ENCODE measurements around the gene TMEM132C.

The TMEM132C gene

GRCh38 chr12:128353301-128353700 is 86.3 kb downstream of the TMEM132C start:
- DNase-seq: no peak

GRCh38 chr12:128356547-128356946 is 89.6 kb downstream of the TMEM132C start:
- no peak for DNase-seq

DNA sequence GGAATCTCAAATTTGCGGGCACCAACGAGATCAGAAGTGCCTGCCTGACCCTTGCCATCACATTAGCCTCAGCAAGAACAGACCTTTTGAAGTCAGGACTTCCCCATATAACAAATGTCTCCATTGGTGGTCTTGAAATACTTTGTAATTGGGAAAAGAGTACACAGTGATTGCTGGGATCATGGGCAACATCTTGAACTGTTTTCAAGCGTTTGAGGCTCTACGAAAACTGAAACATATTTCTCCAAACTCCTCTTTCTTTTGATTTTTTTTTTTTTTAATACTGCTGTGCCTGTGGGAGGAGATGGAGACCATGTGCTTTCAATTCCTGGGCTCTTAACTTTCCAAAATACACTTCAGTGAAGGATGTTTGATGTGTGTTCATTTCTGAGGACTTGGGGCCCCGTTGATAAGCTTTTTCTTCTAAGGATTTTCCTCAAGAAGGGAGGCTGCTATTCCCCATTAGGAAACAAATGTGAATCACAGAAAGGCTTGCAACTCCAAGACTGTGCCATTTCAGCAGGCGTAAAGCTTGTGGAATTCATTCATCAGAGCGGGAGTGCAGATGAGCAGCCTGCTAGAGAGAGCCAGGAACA is 94.5 kb downstream of the TMEM132C start:
- no peak for DNase-seq

DNA sequence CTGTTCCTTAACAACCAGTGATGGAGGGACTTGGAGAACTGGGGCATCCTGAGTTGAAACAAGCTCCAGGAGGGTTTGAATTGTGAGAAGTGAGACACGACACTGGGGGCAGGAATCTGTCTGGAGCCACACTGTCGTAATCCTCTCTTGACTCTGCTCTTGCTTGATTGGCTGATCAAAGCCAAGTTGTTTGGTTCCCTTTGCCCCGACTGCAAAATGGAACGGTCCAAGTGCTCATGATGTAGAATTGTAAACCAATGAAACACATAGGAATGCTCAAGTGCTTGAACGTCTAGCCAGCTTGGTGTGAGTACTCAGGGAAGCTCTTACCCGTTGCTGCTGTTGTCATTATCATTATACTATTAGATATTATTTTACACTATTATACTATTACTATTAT is 98.1 kb downstream of the TMEM132C start:
- no peak for DNase-seq

- DNase-seq: no peak
Observed at GRCh38 chr12:128365651-128366231, 98.8 kb downstream of the TMEM132C start.

GRCh38 chr12:128367961-128368360 is 101.0 kb downstream of the TMEM132C start:
- DNase-seq: no peak

DNA sequence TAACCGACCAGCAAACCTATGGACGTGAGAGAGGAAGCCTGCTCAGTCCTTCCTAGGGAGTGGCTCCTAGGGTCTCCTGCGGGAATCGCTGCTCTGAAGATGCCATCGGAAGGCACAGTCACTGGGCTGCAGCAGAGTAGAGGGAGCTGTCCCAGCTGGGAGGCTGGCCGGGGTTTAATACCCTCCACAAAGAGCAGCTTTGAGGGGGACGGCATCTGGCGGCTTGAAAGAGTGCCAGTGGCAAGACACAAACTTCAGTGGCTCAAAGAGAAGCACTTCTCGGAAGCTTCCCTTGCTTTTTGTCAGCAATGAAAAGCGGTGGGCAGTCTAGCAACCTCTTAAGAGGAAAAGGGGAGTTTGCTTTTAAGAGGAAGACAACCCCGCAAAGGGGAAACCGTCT is 114.6 kb downstream of the TMEM132C start:
- DNase-seq: no peak

DNA sequence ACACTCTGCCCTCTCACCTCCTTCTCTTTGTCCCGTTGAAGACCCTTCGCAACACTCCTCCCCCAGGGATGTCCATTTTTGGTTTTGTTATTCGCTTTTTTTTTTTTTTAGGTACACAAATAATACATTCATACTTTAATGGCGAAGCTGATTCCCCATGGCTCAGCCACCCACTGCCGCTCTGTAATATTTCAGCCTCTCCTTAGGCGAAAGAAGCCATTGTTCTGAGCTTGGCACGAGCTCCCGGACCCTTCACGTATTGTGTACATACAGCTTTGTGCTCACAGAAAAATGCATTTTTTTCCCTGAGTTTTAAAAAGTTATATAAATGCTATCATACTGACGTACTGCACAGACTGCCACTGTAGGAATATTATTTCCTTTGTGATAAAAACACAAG is 115.0 kb downstream of the TMEM132C start:
- no peak for DNase-seq

- no peak for DNase-seq
Observed at GRCh38 chr12:128382946-128383345, 116.0 kb downstream of the TMEM132C start.

- no peak for DNase-seq
Observed at GRCh38 chr12:128383357-128383937, 116.5 kb downstream of the TMEM132C start.

- DNase-seq: no peak
Observed at GRCh38 chr12:128385736-128386135, 118.8 kb downstream of the TMEM132C start.

DNA sequence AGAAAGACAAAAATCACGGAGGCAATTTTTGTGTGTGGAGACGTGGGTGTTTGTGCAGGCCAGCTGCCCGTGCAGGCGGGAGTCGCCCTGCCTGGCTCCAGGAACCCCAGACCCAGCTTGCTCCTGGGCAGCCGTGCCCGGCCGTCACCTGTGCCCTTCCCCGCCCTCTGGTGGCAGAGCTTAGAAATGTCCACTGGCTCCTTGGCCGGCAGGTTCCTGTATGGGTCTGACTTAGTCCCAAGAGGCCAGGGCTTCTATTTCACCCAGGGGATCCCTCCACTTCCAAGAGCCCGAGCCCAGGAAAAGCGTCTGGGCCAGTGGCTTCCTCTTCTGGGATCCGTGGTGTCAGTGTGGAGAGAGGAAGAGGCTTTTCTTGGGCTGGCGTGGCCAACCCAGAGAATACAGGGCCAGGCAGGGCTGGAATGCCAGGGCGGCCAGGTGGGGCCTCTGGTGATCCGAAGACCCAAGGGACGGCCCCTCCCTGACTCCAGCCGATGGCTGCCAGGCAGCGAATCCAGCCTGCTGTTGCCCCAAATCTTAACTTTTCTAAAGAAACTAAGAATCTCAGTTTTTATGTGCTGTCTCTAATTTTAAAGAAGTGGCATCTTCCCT is 120.9 kb downstream of the TMEM132C start:
- no peak for DNase-seq

- no peak for DNase-seq
Observed at GRCh38 chr12:128388461-128389000, 121.6 kb downstream of the TMEM132C start.

DNA sequence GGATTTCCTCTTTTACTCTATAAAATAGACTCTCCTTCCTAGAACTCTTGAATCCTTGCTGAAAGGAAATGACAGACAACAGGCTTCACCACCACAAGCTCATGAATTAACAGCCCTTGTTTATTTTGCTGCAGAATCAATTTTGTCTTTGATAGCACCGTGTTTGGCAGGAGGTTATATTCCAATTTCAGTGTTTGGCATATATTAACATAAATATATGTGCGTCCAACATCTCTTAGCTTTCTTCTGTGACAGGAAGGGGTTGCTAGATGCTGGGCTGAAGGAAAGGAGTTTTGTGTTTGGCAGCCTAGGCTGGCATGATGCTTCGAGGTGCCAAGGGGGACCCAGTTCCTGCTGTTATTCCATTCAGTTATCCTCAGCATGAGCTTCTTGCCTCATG is 126.4 kb downstream of the TMEM132C start:
- no peak for DNase-seq

DNA sequence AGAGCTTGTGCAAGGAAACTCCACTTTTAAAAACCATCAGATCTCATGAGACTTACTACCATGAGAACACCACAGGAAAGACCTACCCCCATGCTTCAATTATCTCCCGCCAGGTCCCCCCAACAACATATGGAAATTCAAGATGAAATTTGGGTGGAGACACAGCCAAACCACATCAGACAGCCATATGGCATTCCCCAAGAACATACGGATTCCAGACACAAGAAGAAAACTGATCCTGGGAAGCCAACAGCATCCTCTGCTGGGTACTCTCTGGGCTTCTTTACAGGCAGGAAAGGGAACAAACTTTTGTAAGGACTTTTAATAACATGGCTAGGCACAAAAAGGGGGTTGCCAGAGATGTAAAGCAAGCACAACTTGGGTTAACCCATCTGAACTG is 127.2 kb downstream of the TMEM132C start:
- no peak for DNase-seq

DNA sequence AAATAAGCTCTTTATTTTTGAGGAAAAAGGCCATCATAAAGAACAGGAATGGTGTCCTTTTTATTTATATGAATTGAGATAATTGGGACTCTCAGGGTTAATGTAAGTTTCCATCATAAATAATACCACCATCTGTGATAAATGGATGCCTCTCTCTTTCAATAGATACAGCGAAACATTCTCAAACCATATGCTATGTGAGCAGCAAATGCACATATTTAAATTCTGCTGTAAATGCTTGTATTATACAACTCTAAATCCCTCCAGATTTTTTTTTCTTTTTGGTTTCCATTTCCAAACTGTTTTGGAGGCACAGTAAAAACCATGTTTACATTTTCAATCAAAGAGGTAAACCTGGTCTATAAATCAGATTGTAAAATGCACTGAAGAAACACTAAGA is 132.3 kb downstream of the TMEM132C start:
- no peak for DNase-seq

- no peak for DNase-seq
Observed at GRCh38 chr12:128402486-128403243, 135.7 kb downstream of the TMEM132C start.

GRCh38 chr12:128408669-128409068 is 141.7 kb downstream of the TMEM132C start:
- DNase-seq: no peak

DNA sequence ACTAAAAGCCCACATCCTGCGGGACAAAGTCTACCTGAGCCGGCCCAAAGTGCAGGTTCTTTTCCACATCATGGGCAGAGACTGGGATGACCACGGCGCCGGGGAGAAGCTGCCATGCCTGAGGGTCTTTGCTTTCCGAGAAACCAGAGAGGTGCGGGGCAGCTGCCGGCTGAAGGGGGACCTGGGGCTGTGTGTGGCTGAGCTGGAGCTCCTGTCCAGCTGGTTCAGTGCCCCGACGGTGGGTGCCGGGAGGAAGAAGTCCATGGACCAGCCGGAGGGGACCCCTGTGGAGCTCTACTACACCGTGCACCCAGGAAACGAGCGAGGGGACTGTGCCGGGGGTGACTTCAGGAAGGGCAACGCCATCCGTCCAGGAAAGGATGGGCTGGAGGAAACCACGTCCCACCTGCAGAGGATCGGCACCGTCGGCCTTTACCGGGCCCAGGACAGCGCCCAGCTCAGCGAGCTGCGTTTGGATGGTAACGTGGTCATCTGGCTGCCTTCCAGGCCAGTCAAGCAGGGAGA is 148.1 kb downstream of the TMEM132C start:
- no peak for DNase-seq

DNA sequence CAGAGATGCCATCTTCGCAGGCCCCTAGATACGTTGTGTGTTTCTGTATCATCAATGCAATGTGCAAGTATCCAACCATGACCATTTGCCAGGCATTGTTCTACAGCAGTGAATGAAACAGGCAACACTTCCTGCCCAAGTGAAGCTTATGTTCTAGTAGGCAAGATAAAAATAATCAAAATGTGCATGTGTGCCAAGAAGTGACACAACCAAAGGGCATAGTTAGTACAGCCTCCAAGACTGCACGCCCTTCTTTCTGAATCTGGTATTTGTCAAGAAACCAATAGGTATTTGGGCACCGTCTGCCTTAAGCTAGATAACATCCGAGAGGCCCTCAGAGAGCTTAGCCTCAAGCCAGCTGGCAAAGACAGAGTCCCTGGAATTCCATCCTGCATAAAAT is 152.0 kb downstream of the TMEM132C start:
- DNase-seq: no peak

GRCh38 chr12:128420163-128420562 is 153.2 kb downstream of the TMEM132C start:
- DNase-seq: no peak

DNA sequence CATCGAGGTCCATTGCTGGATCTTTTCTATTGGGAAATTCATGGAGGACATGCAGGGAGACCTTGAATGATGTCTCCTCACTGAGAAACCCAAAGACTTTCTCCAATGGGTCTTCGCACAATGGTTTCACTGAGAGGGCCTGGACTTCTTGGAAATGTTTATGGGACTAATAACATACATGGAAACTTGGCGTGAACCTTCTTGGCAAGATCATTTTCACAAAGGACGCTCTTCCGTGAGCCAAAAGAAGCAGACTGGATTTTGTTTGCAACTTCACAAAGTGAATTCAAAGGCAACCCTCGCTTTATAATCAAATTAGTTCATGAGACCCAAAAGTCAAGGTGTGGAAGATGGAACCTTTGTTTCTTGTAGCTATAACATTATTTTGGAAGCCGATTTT is 154.4 kb downstream of the TMEM132C start:
- no peak for DNase-seq

GRCh38 chr12:128423205-128423604 is 156.2 kb downstream of the TMEM132C start:
- no peak for DNase-seq
